Activated CD4-positive, alpha-beta memory T cell treated with anti-CD3 and anti-CD28 coated beads for 36 hours (primary cell): ENCODE results near the gene CDSN. TPM values are rescaled to one million over a fixed set of nuclear protein-coding genes. Genes with fewer than 3 reads are reported as not detected.
A peak's percentile ranks its signal among the peaks of the same experiment; 100 is the strongest.
"Not testable (repeated sequence)": the region's sequence is repeated elsewhere in the genome, so short reads cannot be mapped to it uniquely, and the experiment has no call there.

Source experiments
- CTCF ChIA-PET: fragments of 350-600 bp; sonication (Branson Sonifier 250); formaldehyde crosslinking; loops from one replicate; lab custom pipeline; 2021; ENCODE audit warnings: antibody characterized with exemption, inconsistent platforms; lab: Charles Lee
- POLR2A ChIA-PET: fragments of 350-600 bp; sonication (Branson Sonifier 250); formaldehyde crosslinking; loops from one replicate; lab custom pipeline; 2021; ENCODE audit warnings: antibody characterized with exemption; lab: Charles Lee
- DNase-seq: peaks from one replicate; pipeline ENCODE4 v3.0.0-alpha.2; 2020
- H3K27ac Mint-ChIP-seq: one replicate; pipeline ENCODE4 v1.8.0; 2021; ENCODE audit warnings: mixed read lengths
- H3K27me3 Mint-ChIP-seq: one replicate; pipeline ENCODE4 v1.8.0; 2021; ENCODE audit warnings: mixed read lengths
- H3K36me3 Mint-ChIP-seq: one replicate; pipeline ENCODE4 v1.8.0; 2021; ENCODE audit warnings: mixed read lengths
- H3K4me1 Mint-ChIP-seq: one replicate; pipeline ENCODE4 v1.8.0; 2021; ENCODE audit warnings: low read depth, mixed read lengths
- H3K4me3 Mint-ChIP-seq: one replicate; pipeline ENCODE4 v1.8.0; 2021; ENCODE audit warnings: mild to moderate bottlenecking, mixed read lengths
- H3K9me3 Mint-ChIP-seq: one replicate; pipeline ENCODE4 v1.8.0; 2021; ENCODE audit warnings: mixed read lengths
- intact Hi-C: fragments of 100-400 bp; cut with micrococcal nuclease; formaldehyde crosslinking; loops from one replicate; pipeline ENCODE4 v1.15.1; 2023
- total RNA-seq, 2 experiments: library from RNA; stranded (reverse); gene quantifications; one replicate each; pipeline ENCODE4 v1.2.3, GENCODE V29; 2021

CDSN gene, protein sequence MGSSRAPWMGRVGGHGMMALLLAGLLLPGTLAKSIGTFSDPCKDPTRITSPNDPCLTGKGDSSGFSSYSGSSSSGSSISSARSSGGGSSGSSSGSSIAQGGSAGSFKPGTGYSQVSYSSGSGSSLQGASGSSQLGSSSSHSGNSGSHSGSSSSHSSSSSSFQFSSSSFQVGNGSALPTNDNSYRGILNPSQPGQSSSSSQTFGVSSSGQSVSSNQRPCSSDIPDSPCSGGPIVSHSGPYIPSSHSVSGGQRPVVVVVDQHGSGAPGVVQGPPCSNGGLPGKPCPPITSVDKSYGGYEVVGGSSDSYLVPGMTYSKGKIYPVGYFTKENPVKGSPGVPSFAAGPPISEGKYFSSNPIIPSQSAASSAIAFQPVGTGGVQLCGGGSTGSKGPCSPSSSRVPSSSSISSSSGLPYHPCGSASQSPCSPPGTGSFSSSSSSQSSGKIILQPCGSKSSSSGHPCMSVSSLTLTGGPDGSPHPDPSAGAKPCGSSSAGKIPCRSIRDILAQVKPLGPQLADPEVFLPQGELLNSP
- total RNA-seq, result not detected

DNA sequence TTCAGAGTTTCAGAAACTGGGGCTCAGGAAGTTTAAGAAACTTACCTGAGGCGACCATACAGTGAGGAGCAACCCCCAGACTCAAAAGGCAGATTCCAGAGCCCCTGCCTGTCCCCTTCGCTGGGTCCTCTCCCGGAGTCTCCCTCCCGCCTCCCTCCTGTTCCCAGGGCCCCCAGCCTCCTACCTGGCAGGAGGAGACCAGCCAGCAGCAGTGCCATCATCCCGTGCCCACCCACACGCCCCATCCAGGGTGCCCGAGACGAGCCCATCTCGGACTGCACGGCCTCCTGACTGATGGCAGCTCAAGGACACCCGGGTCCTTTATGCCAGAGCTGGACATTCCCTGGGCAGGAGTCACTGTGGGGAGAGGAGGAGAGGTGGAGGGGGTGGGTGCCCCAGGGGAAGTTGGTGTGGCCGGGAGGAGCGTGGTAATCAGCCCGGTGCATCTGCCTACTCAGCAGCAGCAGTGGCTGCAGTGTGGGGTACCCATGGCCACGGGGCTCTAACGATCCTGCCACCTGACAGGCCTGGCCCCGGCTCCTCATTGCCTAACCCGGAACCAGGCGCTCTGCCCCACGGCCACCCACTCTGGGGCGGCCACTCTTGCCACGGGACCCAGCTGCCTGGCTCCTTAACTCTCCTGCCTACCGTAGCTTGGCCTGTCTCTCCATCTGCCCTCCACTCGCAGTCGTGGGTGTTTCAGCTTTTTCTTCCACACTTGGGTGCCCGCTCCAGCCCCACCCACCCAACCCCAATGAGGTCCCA, at the start of gene CDSN:
TSS of gene CDSN (minus strand) at position 296 of the 765 bp plus-strand sequence. CDS start at position 269, 27 bp downstream.
- intact Hi-C loops, result no loop called here
- Mint-ChIP-seq H3K27me3 (no peaks in the 10 kb centered on the region), H3K36me3 (no peaks in the 10 kb centered on the region), H3K27ac (no peak within 1 kb of the TSS), H3K4me1 (no peaks in the 10 kb centered on the region), H3K4me3 (no peak within 1 kb of the TSS), H3K9me3 (no peaks in the 10 kb centered on the region)
- ChIA-PET CTCF (interaction anchor here (0.8 kb wide), 1 partner anchor 41 kb away, joined by 3 read pairs; no protein-coding TSS in a partner anchor), POLR2A (no interaction called here)
- no peak for DNase-seq

DNA sequence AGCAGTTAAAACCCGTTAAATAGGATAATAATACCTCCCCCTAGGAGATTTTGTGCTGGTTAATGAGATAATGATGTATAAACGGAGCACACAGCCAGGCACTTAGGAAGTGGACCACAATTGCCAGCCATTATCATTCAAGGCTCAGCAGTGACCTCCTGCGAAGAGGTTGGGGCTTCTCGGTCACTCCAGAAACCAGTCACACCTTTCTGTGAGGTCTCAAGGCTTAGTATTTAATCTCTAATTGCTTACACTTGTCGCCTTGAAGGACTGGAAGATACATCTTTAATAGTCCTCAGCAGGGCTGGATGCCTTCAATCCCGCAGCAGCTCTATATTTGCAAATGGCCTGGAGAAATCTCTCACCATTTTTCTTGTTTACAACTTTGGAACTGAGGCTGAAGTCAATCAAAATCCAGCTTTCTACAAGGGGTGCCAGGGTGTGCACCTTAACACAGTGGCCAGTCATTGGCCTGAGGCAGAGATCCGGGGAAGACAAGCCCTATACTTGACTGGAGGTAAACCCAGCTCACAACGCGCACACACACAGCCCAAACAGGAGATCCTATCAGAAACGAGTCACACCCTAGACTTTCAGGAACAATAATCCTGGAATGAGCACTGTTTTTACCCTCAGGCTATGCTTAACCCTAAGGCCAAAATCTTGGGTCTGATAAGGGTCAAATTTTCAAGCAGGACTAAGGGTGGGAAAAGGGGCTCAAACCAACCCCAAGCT, 49.0 kb upstream of the CDSN start:
- POLR2A ChIA-PET, result interaction anchor here (1.1 kb wide), 1 partner anchor 27 kb away, joined by 3 read pairs; no protein-coding TSS in a partner anchor
- H3K4me1 Mint-ChIP-seq, result peaks cover 13% of the 10 kb centered on the region

DNA sequence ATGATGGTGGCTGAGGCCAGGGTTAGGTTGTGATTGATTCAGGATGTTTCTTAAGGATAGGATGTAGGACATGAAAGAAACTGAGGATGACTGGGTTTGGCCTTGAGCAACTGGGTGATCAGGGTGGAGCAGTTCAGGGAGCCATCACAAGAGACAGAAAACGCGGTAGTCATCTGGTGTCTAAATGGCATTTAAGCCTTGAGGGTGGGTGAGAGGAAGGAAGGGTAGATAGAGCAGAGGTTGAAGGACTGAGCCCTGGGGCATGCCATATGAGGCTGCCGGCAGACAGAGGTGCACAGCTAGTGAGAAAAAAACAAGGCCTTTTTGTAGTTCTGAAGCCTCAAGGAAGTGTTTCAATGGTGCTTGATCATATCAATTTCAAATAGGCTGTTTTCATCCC, 48.4 kb upstream of the CDSN start:
- H3K27ac Mint-ChIP-seq, result peak overlapping the region; percentile 14
- no peak for DNase-seq
- peaks cover 18% of the 10 kb centered on the region for H3K4me1 Mint-ChIP-seq
- H3K36me3 Mint-ChIP-seq, result peaks cover 1% of the 10 kb centered on the region
- ChIA-PET POLR2A (no interaction called here), CTCF (no interaction called here)
- no peaks in the 10 kb centered on the region for H3K9me3 Mint-ChIP-seq
- intact Hi-C loops, result no loop called here
- no peak overlapping the region for H3K4me3 Mint-ChIP-seq
- H3K27me3 Mint-ChIP-seq, result no peaks in the 10 kb centered on the region

More for the DNA sequence above, 49.0 kb upstream of the CDSN start:
- no peaks in the 10 kb centered on the region for H3K27me3 Mint-ChIP-seq
- no peak for DNase-seq
- H3K4me3 Mint-ChIP-seq, result no peak overlapping the region
- no peaks in the 10 kb centered on the region for H3K9me3 Mint-ChIP-seq
- CTCF ChIA-PET, result interaction anchor here (0.9 kb wide), 1 partner anchor 197 kb away, joined by 4 read pairs; no protein-coding TSS in a partner anchor
- no peak overlapping the region for H3K27ac Mint-ChIP-seq
- intact Hi-C loops, result no loop called here
- H3K36me3 Mint-ChIP-seq, result no peaks in the 10 kb centered on the region

DNA sequence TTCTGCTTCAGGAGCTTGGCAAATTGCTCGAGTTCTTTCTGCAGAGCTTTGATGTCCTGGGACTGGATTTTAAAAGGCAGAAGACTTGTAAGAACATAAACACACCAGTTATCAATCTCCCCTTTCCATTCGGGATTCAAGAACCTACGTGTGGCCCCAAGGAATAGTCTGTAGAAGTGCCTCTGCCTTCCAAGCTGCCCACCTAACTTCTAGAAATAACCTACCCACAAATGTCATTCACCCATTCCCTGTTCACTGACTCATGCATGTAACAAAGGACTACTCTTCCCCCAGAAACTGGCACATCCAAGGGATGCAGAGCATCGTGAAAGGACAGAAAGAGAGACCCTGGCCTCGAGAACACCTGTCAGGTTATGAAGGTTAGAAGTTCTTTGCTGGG, 45.7 kb upstream of the CDSN start:
- DNase-seq, result no peak
- no peaks in the 10 kb centered on the region for H3K9me3 Mint-ChIP-seq
- H3K4me1 Mint-ChIP-seq, result peaks cover 35% of the 10 kb centered on the region
- ChIA-PET CTCF (interaction anchor here (1.4 to 1.9 kb wide), 2 partner anchors 21 to 200 kb away, joined by 5 read pairs; no protein-coding TSS in a partner anchor), POLR2A (interaction anchor here (1.1 kb wide), 1 partner anchor 9 kb away, joined by 5 read pairs; no protein-coding TSS in a partner anchor)
- intact Hi-C loops, result no loop called here
- H3K27ac Mint-ChIP-seq, result no peak overlapping the region
- H3K36me3 Mint-ChIP-seq, result peaks cover 22% of the 10 kb centered on the region
- no peaks in the 10 kb centered on the region for H3K27me3 Mint-ChIP-seq
- no peak overlapping the region for H3K4me3 Mint-ChIP-seq

DNA sequence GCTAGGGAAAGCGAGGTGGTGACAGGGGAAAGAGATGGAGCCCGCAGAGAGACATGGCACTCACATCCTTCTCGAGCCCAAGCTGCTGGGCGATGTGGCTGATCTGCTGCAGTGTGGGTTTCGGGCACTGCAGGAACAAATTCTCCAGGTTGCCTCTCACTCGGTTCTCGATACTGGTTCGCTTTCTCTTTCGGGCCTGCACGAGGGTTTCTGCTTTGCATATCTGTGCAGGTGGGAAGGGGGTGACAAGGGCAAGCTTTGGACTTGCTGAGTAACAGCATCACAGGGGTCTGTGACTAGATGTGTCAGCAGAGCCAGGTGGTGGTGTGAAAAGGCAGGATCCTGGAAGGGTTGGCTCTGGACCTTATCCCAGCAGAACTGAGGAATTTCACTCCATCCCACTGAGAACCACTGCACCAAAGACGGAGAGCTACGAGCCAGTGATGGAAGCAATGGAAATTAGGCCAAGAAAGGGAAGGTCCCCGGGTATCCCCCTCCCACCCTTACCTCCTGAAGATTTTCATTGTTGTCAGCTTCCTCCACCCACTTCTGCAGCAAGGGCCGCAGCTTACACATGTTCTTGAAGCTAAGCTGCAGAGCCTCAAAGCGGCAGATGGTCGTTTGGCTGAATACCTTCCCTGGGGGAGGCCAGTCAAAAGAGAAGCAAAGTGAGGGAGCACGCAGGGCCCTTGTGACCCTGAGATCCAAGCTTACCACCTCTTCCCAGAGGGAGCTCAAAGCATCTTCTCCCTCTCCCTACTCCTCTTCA, 45.0 kb upstream of the CDSN start:
- DNase-seq, result peak; percentile 46
- Mint-ChIP-seq H3K36me3 (peaks cover 26% of the 10 kb centered on the region), H3K4me1 (peaks cover 38% of the 10 kb centered on the region)
- CTCF ChIA-PET, result interaction anchor here (1.9 kb wide), 1 partner anchor 20 kb away, joined by 5 read pairs; no protein-coding TSS in a partner anchor
- H3K27ac Mint-ChIP-seq, H3K9me3 Mint-ChIP-seq, intact Hi-C loops, H3K4me3 Mint-ChIP-seq, H3K27me3 Mint-ChIP-seq: not testable (repeated sequence)
- POLR2A ChIA-PET, result interaction anchor here (0.8 to 1.1 kb wide), 2 partner anchors 10 to 34 kb away, joined by 3 to 5 read pairs; no protein-coding TSS in a partner anchor

DNA sequence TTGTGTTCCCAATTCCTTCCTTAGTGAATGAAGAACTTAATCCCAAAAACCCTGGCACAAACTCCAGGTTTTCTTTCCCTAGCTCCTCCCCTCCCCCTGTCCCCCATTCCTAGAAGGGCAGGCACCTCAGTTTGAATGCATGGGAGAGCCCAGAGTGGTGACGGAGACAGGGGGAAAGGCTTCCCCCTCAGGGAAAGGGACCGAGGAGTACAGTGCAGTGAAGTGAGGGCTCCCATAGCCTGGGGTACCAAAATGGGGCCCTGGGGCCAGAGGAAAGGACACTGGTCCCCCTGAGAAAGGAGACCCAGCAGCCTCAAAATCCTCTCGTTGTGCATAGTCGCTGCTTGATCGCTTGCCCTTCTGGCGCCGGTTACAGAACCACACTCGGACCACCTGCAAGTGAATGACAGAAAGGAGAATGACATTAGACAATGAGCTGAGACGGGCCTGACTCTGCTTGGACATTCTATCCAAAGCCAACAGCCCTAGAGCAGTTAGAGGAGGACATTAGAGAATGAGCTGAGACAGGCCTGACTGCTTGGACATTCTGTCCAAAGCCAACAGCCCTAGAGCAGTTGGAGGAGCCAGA, 44.3 kb upstream of the CDSN start:
- H3K9me3 Mint-ChIP-seq, H3K4me3 Mint-ChIP-seq, H3K27ac Mint-ChIP-seq, H3K27me3 Mint-ChIP-seq, intact Hi-C loops, DNase-seq: not testable (repeated sequence)
- Mint-ChIP-seq H3K4me1 (peaks cover 44% of the 10 kb centered on the region), H3K36me3 (peaks cover 32% of the 10 kb centered on the region)
- CTCF ChIA-PET, result interaction anchor here (0.5 to 1.9 kb wide), 2 partner anchors 19 to 68 kb away, joined by 3 to 5 read pairs; no protein-coding TSS in a partner anchor
- POLR2A ChIA-PET, result interaction anchor here (0.8 to 1.1 kb wide), 2 partner anchors 11 to 34 kb away, joined by 3 to 5 read pairs; no protein-coding TSS in a partner anchor

DNA sequence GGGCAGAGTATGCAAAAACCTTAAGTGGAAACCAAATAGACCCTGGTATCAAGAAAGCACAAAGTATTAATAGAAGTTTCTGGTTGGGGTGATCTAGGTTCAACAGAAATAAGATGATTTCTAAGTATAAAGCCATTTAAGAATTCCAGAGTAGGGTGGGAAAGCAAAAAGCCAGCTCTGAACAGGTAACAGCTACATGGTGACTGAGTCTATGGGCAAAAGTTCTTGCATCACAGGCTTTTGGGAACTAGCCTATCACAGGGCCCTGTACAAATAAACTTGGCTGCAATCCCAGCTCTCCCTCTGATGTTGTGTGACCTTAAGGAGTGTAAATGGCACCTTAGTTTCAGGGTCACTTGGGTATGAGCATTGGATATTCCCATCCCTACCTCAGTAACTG, 43.7 kb upstream of the CDSN start:
- ChIA-PET POLR2A (no interaction called here), CTCF (interaction anchor here (0.5 to 1.9 kb wide), 2 partner anchors 19 to 69 kb away, joined by 3 to 5 read pairs; no protein-coding TSS in a partner anchor)
- Mint-ChIP-seq H3K9me3 (no peaks in the 10 kb centered on the region), H3K27me3 (no peaks in the 10 kb centered on the region), H3K4me1 (peaks cover 44% of the 10 kb centered on the region), H3K4me3 (no peak overlapping the region), H3K27ac (no peak overlapping the region), H3K36me3 (peaks cover 38% of the 10 kb centered on the region)
- intact Hi-C loops, result no loop called here
- no peak for DNase-seq

DNA sequence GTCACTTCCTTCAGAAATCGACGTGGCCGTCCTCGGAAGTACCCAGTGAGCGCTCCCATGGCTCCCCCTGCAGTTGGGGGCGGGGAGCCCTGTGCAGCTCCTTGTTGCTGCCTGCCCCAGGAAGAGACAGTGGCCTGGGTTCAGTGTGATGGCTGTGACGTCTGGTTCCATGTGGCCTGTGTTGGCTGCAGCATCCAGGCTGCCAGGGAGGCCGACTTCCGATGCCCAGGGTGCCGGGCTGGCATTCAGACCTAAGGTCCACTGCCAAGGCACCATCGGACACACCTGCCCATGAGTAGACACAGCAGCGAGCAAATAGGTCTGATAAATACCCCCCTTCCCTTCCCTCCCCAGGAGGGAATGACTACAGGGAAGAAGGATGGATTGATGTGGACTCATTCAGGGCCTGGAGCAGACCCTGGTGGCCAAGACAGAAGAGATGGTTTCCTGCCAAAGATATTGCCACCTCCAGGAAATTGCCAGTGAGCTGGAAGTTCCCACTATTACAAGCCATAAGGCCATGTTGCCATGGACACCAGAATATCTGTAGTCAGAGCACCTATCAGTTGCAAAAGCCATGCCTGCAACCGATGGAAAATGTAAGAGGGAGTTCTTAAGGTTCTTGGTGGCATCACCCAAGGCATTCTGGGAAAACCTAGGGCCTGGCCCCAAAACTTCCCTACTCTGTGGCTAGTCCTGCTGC, 42.4 kb upstream of the CDSN start:
- intact Hi-C loops, result no loop called here
- POLR2A ChIA-PET, result no interaction called here
- peaks cover 45% of the 10 kb centered on the region for H3K36me3 Mint-ChIP-seq
- H3K9me3 Mint-ChIP-seq, result no peaks in the 10 kb centered on the region
- DNase-seq, result no peak
- H3K4me1 Mint-ChIP-seq, result peaks cover 46% of the 10 kb centered on the region
- peaks cover 2% of the 10 kb centered on the region for H3K27me3 Mint-ChIP-seq
- H3K27ac Mint-ChIP-seq, result no peak overlapping the region
- no peak overlapping the region for H3K4me3 Mint-ChIP-seq
- CTCF ChIA-PET, result interaction anchor here (0.6 to 1.1 kb wide), 2 partner anchors 30 to 212 kb away, joined by 3 read pairs; no protein-coding TSS in a partner anchor

DNA sequence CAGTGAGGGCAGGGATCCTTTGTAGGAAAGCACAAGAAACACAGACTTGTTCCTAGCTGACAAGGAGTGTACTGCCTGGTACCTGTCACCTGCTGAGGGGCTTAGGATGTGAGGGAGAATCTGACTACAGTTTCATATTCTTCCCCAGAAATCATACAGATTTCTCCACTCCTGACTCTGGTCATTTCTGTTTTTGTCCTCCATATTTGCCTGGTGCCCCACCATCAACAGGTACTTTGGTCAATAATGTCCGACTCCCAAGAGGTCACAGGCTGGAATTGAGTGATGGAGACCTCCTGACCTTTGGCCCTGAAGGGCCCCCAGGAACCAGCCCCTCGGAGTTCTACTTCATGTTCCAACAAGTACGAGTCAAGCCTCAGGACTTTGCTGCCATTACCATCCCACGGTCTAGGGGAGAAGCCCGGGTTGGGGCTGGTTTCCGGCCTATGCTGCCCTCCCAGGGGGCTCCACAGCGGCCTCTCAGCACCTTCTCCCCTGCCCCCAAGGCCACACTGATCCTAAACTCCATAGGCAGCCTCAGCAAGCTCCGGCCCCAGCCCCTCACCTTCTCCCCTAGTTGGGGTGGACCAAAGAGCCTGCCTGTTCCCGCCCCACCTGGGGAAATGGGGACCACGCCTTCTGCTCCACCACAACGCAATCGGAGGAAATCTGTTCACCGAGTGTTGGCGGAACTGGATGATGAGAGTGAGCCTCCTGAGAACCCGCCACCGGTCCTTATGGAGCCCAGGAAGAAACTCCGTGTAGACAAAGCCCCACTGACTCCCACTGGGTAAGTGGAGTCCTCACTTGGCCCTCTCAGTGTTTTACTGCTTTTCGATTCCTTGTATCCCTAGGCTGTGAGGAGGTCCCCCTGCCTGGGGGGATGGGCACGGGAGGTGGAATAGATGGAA, 41.2 kb upstream of the CDSN start:
- ChIA-PET CTCF (interaction anchor here (0.7 kb wide), 1 partner anchor 81 kb away, joined by 3 read pairs; no protein-coding TSS in a partner anchor), POLR2A (no interaction called here)
- no peak overlapping the region for H3K4me3 Mint-ChIP-seq
- peaks cover 50% of the 10 kb centered on the region for H3K4me1 Mint-ChIP-seq
- no peak for DNase-seq
- peaks cover 2% of the 10 kb centered on the region for H3K27me3 Mint-ChIP-seq
- H3K27ac Mint-ChIP-seq, result no peak overlapping the region
- peaks cover 46% of the 10 kb centered on the region for H3K36me3 Mint-ChIP-seq
- intact Hi-C loops, result no loop called here
- H3K9me3 Mint-ChIP-seq, result no peaks in the 10 kb centered on the region
